ENCODE results near the gene OR7C2.

DNA sequence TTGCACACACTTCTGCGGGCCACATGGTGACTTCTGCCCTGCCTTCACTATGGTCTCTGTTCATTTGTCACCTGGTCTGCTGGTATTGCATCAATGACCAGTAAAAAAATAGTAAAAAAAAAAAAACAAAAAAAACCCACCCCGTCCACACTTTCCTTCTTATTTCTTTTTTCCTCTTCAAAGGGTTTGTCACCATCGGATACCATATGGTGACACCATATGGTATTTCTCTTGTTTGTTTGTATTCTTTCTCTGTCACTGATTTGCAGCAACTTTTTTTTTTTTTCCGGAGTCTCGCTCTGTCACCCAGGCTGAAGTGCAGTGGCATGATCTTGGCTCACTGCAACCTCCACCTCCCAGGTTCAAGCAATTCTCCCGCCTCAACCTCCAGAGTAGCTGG lies 26.2 kb upstream of the OR7C2 start:
- TF ChIP-seq, protein P1, sequence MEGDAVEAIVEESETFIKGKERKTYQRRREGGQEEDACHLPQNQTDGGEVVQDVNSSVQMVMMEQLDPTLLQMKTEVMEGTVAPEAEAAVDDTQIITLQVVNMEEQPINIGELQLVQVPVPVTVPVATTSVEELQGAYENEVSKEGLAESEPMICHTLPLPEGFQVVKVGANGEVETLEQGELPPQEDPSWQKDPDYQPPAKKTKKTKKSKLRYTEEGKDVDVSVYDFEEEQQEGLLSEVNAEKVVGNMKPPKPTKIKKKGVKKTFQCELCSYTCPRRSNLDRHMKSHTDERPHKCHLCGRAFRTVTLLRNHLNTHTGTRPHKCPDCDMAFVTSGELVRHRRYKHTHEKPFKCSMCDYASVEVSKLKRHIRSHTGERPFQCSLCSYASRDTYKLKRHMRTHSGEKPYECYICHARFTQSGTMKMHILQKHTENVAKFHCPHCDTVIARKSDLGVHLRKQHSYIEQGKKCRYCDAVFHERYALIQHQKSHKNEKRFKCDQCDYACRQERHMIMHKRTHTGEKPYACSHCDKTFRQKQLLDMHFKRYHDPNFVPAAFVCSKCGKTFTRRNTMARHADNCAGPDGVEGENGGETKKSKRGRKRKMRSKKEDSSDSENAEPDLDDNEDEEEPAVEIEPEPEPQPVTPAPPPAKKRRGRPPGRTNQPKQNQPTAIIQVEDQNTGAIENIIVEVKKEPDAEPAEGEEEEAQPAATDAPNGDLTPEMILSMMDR (IDR thresholded peaks at IDR 0.05), result no peak
- no peak for TF ChIP-seq ZFX (IDR thresholded peaks at IDR 0.05; ENCODE audit: borderline replicate concordance)
